ENCODE data around the gene CHURC1.

Gene CHURC1

GRCh38 chr14:64938972-64939816, 24.9 kb downstream of the CHURC1 start:
- DNase-seq (ENCODE audit: low spot score), result no peak

- DNase-seq (ENCODE audit: low spot score), result no peak
Measured at GRCh38 chr14:64939817-64940190, 25.5 kb downstream of the CHURC1 start.

DNA sequence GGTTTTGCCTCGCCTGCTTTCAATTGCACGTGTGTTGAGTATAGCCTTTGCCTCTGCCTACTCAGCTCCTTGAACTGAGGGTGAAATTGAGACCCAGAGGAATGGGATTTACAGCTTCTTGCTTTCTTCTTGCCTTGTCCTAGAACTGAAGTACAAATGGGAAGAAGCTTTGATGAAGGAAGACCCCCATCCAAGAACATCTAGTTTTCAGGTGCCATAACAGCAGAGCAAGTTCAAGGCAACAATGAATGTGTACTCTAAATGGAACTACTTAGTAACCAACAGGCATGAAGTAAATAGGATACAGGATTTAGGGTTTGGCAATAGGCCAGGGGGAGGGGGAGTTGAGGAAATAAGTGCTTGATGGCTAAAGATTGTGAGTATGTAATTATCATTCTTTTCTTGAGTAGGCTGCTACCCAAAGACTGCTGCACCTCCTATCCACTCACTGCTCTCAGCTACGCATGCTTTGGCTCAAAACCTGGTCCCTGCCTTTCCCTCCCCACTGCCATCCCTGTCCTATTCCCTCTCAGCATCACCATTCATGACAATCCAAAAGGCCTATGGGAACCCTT, 26.2 kb downstream of the CHURC1 start:
- DNase-seq (ENCODE audit: low spot score), result no peak

GRCh38 chr14:64942531-64943111, 28.4 kb downstream of the CHURC1 start, which contains the start of gene GPX2:
Gene GPX2, minus strand, starts transcription at chr14:64942745. Its CDS starts 19 bp downstream, at chr14:64942726.
- DNase-seq (ENCODE audit: low spot score), result no peak

- no peak for DNase-seq (ENCODE audit: low spot score)
Measured at GRCh38 chr14:64943556-64943955, 29.3 kb downstream of the CHURC1 start.

GRCh38 chr14:64944041-64944440, 29.8 kb downstream of the CHURC1 start:
- no peak for DNase-seq (ENCODE audit: low spot score)

GRCh38 chr14:64944861-64945260, 30.6 kb downstream of the CHURC1 start:
- DNase-seq (ENCODE audit: low spot score), result no peak

- no peak for DNase-seq (ENCODE audit: low spot score)
Measured at GRCh38 chr14:64945431-64946178, 31.4 kb downstream of the CHURC1 start.

DNA sequence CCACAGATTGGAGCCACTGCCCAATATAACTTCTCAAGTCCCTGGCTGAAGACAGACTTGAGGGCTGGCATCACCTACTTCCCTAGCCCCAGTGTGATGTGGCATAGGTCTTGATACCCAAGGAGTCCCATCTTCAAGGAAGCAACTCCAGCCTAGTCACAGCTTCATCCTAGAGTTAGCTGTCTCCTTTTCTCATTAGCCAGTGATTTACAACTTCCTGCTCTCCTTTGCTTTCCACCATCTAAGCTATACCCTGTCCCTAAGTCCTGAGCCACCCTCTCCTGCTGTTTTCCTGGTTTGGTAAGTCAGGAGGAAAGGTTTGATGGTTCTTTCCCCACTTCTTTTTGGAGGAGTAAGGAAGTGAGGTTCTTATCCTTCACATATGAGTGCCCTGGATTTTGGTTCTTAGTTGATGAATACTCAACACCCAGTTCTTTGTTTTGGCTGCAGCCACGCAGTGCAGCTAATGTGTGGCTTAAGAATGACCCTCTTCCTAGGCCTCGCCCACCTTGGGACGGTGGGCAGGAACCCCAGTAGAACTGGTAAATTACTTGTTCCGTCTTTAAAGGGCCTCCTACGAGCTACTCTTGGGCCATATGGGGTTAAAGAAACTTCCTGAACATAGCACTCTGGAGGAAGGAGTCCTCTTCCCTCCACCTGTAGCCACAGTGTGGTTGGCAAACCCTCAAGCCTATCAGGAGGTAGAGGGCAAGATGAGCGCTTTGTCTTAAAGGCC, 32.2 kb downstream of the CHURC1 start:
- DNase-seq (ENCODE audit: low spot score), result no peak

DNA sequence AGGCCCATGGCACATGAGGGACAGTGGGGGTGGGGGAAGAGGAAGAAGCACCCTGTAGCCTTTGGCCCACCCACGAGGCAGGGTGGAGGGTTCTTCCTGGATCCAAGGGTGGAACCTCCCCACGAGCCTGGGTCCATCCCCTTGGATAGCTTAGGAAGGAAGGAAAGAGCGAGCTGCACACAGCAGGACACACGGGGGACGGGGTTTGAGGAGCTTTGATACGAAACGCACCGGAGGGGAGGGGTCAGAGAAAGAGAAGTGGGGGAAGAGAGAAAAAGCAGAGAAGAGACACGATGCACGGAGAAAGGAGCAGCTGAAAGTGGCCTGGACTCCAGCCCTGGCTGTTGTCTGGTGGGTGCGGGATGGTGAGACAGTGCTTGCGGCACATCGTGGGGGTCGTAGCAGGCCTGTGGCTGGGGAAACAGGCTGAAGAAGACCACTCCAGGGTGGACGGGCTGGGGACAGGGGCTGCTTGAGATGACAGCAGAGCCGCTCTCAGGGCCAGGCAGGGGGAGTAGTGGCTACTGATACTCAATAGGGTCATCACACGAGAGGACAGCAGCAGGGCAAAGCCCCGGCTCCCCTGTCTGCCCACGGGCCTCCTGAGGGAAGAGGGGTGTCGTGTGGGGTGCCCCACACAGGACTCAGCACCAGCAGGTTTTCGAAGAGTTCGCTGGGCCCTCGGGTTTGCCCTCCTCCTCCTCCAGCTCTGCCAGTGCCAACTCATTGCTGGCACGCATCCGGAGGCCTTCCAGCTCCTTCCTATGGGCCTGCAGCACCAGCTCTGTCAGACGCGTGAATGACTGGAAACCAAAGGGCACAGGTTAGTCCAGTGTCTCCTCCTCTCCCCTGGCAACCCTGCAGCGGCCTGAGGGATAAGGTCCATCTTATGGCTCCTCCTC, 33.7 kb downstream of the CHURC1 start:
- no peak for DNase-seq (ENCODE audit: low spot score)

- no peak for DNase-seq (ENCODE audit: low spot score)
Measured at GRCh38 chr14:64948612-64949210, 34.5 kb downstream of the CHURC1 start.

DNA sequence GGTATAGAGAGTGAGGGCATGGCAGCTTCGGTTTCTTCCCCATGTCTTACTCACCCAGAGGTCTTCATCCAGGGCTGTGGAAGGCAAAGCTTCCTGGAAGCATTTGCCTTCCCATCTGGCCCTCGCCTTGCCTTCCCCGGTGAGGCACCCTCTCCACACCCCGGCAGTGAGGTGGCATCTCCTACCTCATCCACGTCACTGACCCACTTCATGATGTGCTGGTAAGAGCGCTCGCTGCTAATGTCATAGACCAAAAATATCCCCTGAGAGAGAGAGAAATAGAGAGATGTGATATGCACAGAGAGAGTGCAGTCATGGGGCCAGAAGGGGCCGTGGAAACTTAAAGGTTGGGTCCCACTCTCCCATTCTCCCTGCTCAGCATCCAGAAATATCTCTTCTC, 36.6 kb downstream of the CHURC1 start:
- DNase-seq (ENCODE audit: low spot score), result no peak

DNA sequence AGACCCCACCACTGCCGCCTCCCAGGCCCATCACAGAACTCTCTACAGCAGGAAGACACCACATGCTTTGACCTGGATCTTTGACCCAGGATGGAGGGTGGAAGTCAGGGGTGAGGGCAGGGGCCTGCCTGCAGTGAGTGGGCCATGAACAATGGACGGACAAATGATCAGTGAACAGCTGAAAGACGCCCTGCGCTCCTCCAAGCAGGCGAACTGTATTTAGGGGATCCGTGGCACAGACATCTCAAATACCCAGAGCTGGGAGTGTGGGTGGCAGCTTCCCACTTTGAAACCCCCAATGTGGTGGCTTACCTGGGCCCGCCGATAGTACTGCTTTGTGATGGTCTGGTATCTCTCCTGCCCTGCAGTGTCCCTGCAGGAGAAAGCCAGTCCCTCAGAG, 37.0 kb downstream of the CHURC1 start:
- no peak for DNase-seq (ENCODE audit: low spot score)

DNA sequence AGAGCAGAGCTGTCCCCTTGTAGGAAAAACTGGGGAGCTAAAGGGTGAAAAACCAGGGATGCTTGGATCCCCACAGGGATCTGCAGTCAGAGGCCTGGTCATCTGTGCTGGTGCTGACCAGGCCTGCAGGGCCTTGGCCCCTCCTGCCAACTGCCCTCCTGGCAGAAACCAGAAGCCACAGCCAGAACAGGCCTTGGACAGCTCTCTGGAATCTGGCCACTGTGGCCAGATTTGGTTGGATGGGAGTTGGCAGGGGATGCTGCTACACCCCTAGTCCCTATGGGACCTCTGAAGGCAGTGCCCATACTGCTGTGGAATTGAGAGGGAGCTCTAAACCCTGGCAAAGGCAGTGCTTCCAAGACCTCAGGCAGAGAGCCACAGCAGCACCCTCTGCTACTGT, 37.5 kb downstream of the CHURC1 start:
- DNase-seq (ENCODE audit: low spot score), result no peak

- DNase-seq (ENCODE audit: low spot score), result peak; percentile 21
Measured at GRCh38 chr14:64952598-64953309, 38.5 kb downstream of the CHURC1 start.

DNA sequence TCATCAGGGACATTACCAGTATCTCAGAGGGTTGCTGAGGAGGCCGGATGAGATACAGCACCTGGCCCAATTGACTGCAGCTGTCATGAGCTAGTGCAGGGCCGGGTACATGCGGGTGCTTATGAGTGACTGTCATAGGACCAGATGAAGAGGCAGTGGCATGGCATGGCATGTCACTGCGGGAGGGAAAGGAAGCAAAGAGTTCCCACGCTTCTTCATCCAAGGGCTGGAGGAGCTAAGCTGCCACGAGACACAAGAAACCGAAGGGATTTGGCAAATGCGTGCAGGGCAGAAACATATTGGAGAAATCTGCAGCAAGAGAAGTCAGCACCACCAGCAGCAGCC, 39.0 kb downstream of the CHURC1 start:
- DNase-seq (ENCODE audit: low spot score), result no peak

GRCh38 chr14:64953661-64954060, 39.4 kb downstream of the CHURC1 start:
- DNase-seq (ENCODE audit: low spot score), result no peak

DNA sequence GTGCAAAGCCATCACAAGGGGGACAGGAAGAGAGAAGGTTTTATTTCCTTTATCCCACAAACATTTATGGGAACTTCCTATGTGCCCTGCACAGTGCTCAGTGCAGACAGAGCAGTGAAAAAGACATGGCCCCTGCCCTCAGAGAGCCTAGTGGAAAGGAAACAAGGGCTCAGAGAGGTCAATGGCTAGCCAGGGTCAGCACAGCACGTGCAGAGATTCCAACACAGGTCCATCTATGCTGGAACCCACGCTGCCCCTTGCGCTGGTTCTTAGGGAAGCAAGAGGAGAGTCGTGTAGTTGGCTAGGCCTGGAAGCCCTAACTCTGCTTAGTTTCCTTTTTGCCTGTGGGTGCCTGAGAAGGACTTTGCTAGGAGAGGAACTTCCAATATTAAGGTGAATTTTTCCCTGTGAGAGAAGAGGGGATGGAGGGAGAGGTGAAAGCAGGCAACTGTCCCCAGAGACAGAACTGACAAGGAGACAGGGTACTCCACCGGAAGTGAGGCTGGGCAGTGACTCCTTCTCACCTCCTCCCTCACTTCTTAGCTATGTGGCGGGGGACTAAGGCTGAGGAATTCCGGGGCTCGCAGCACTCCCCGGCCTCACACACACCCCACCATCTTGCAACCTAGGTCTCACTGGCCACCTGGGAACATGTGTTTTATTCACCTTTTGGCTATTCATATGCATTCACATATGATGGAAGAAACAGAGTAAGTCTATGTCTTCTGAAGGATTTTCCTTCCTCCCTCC, 40.4 kb downstream of the CHURC1 start:
- DNase-seq (ENCODE audit: low spot score), result no peak

- DNase-seq (ENCODE audit: low spot score), result no peak
Measured at GRCh38 chr14:64955297-64955696, 41.0 kb downstream of the CHURC1 start.

Data from kidney tubule cell (primary cell).